GM12878 (cell line): ENCODE results near the gene CD58. TPM values are rescaled to one million over a fixed set of nuclear protein-coding genes. Genes with fewer than 3 reads are reported as not detected.

Source experiments
- ATAC-seq: fragments of 200-7000 bp; cut with Tn5 transposase; 3 replicates; pipeline ENCODE4 v1.9.1; 2020; ENCODE audit warnings: mild to moderate bottlenecking, moderate library complexity
- BruUV-seq: library from RNA; stranded (reverse); fragments of 400-500 nt; replicated peaks from 2 replicates; lab custom pipeline; 2021; lab: Mats Ljungman, UMichigan
- CTCF ChIA-PET: fragments of 300-600 bp; sonication (Branson Sonifier 250); formaldehyde crosslinking; extraction: SDS; loops from one replicate; lab custom pipeline; 2021; ENCODE audit warnings: inconsistent platforms; lab: Yijun Ruan, JAX
- POLR2A ChIA-PET: fragments of 350-600 bp; formaldehyde crosslinking; extraction: SDS; loops from one replicate; lab custom pipeline; 2021; ENCODE audit warnings: inconsistent platforms; lab: Charles Lee
- RAD21 ChIA-PET: fragments of 300-600 bp; sonication (Branson Sonifier 250); formaldehyde crosslinking; loops from one replicate; lab custom pipeline; 2023; ENCODE audit warnings: antibody characterized with exemption; ENCODE audit not compliant: unreplicated experiment; lab: Charles Lee
- SMC1A ChIA-PET: fragments of 300-600 bp; sonication (Branson Sonifier 250); formaldehyde crosslinking; loops from one replicate; lab custom pipeline; 2023; ENCODE audit not compliant: unreplicated experiment, uncharacterized antibody; lab: Charles Lee
- DNase-seq: peaks from one replicate; pipeline ENCODE4 v3.0.0-alpha.2; 2011; ENCODE audit warnings: low read depth, low spot score
- FAIRE-seq: peaks from 3 replicates; lab custom pipeline; 2011; peaks lifted over from hg19 to GRCh38; lab: Jason Lieb, UNC
- H2AFZ ChIP-seq: 2 replicates; pipeline ENCODE4 v1.6.0; 2011; ENCODE audit warnings: low read depth, low read length, control low read depth; ENCODE audit not compliant: control insufficient read depth
- H3K27ac ChIP-seq: 2 replicates; pipeline ENCODE4 v1.5.1; 2011; ENCODE audit warnings: control low read depth; ENCODE audit not compliant: control insufficient read depth, insufficient read depth
- H3K27me3 ChIP-seq, 2 experiments: replicated peaks in 1 of 2; 2 replicates each; pipeline versions ENCODE4 v1.6.0 to v1.6.1; 2011; ENCODE audit warnings: low read length in 1 of 2; ENCODE audit not compliant: control insufficient read depth in 2 of 2, insufficient read depth in 2 of 2
- H3K36me3 ChIP-seq, 2 experiments: 2 replicates each; pipeline ENCODE4 v1.5.1; 2011; ENCODE audit warnings: low read length in 1 of 2; ENCODE audit not compliant: control insufficient read depth in 2 of 2, insufficient read depth in 2 of 2
- H3K4me1 ChIP-seq: 2 replicates; pipeline ENCODE4 v1.6.1; 2011; ENCODE audit warnings: mild to moderate bottlenecking, low read length, moderate library complexity, mixed read lengths; ENCODE audit not compliant: control insufficient read depth, insufficient read depth
- H3K4me2 ChIP-seq: 2 replicates; pipeline ENCODE4 v1.6.0; 2011; ENCODE audit warnings: control low read depth; ENCODE audit not compliant: control insufficient read depth, insufficient read depth
- H3K4me3 ChIP-seq: fragments of 200-600 bp; sonication (generic); 2 replicates; pipeline ENCODE4 v1.5.1; 2016
- H3K79me2 ChIP-seq: 2 replicates; pipeline ENCODE4 v1.6.0; 2011; ENCODE audit warnings: low read length; ENCODE audit not compliant: control insufficient read depth, insufficient read depth
- H3K9ac ChIP-seq: 2 replicates; pipeline ENCODE4 v1.8.0; 2011; ENCODE audit warnings: low read length, control low read depth, mixed read lengths; ENCODE audit not compliant: control insufficient read depth, insufficient read depth
- H3K9me3 ChIP-seq: replicated peaks from 3 replicates; pipeline ENCODE4 v1.5.1; 2011; ENCODE audit warnings: mild to moderate bottlenecking, low read length; ENCODE audit not compliant: control insufficient read depth, insufficient read depth
- H4K20me1 ChIP-seq: 2 replicates; pipeline ENCODE4 v1.6.0; 2011; ENCODE audit not compliant: control insufficient read depth, insufficient read depth
- BACH1 ChIP-seq: fragments of 450-650 bp; IDR thresholded peaks from 2 replicates; pipeline ENCODE4 v1.6.1; 2017; ENCODE audit warnings: mild to moderate bottlenecking, borderline replicate concordance
- BHLHE40 ChIP-seq, 2 experiments: fragments of 450-650 bp in 1 of 2; IDR thresholded peaks; 2 replicates each; pipeline ENCODE4 v1.6.1; 2011 to 2017; ENCODE audit warnings: low read depth in 2 of 2, borderline replicate concordance in 1 of 2, improper control_type of control experiment in 1 of 2, low read length in 1 of 2, mild to moderate bottlenecking in 1 of 2
- ESRRA ChIP-seq: IDR thresholded peaks from 2 replicates; pipeline ENCODE4 v1.6.1; 2012; ENCODE audit warnings: mild to moderate bottlenecking, low read length, improper control_type of control experiment
- FOXM1 ChIP-seq: IDR thresholded peaks from 2 replicates; pipeline ENCODE4 v1.6.1; 2012; ENCODE audit warnings: low read depth, mild to moderate bottlenecking, inconsistent platforms, low read length, moderate library complexity
- IKZF2 ChIP-seq, 2 experiments: fragments of 450-650 bp; IDR thresholded peaks; 2 replicates each; pipeline ENCODE4 v1.6.1; 2017; ENCODE audit warnings: mild to moderate bottlenecking in 2 of 2, moderate library complexity in 2 of 2
- NFXL1 ChIP-seq: fragments of 450-650 bp; IDR thresholded peaks from 2 replicates; pipeline ENCODE4 v1.6.1; 2017; ENCODE audit warnings: antibody characterized with exemption, mild to moderate bottlenecking, borderline replicate concordance
- NR2F1 ChIP-seq: fragments of 450-650 bp; conservative IDR thresholded peaks from 2 replicates; pipeline ENCODE4 v1.6.1; 2017; ENCODE audit warnings: mild to moderate bottlenecking
- POLR2AphosphoS2 ChIP-seq: IDR thresholded peaks from 2 replicates; pipeline ENCODE4 v1.6.1; 2011; ENCODE audit warnings: low read depth, mild to moderate bottlenecking, low read length, improper control_type of control experiment, moderate library complexity
- RUNX3 ChIP-seq: IDR thresholded peaks from 2 replicates; pipeline ENCODE4 v1.6.1; 2012; ENCODE audit warnings: low read length, inconsistent platforms
- SMAD1 ChIP-seq: fragments of 450-650 bp; IDR thresholded peaks from 2 replicates; pipeline ENCODE4 v1.6.1; 2018; ENCODE audit warnings: mild to moderate bottlenecking, low read depth; ENCODE audit not compliant: partially characterized antibody
- YBX1 ChIP-seq: fragments of 450-650 bp; IDR thresholded peaks from 2 replicates; pipeline ENCODE4 v1.6.1; 2016; ENCODE audit warnings: antibody characterized with exemption
- WGBS: methylation state at CpG from one replicate; pipeline ENCODE4 v1.1.6; 2016; ENCODE audit warnings: low lambda C conversion rate; ENCODE audit not compliant: insufficient replicate concordance, insufficient coverage; ENCODE audit errors: missing lambda C conversion rate; 5-methylcytosine and 5-hydroxymethylcytosine counted together
- in situ Hi-C: fragments of 300-500 bp; cut with MboI; formaldehyde crosslinking; loops from 9 replicates; pipeline ENCODE4 v1.14.3; 2018; ENCODE audit warnings: mixed read lengths
- intact Hi-C: fragments of 100-400 bp; cut with micrococcal nuclease; formaldehyde crosslinking; loops from one replicate; pipeline ENCODE4 v1.14.2; 2022; ENCODE audit not compliant: unreplicated experiment
- polyA plus RNA-seq, 11 experiments: library from polyadenylated mRNA; depleted of rRNA in 4 of 11; unstranded in 6 of 11; stranded (reverse) in 5 of 11; fragments of >200 nt; fragmentation: Nextera tagmentation in 4 of 11; fragmentation: Illumina TruSeq in 1 of 11; extraction: Ambion mirVana in 4 of 11; extraction: Trizol in 1 of 11; gene quantifications; 1 replicate in 1 of 11; 2 replicates in 10 of 11; pipeline versions ENCODE4 v1.2.1 to v1.2.3, GENCODE V29; 2011 to 2016; ENCODE audit warnings: inconsistent platforms in 2 of 11, missing spikeins in 2 of 11, low read depth in 1 of 11
- total RNA-seq, 4 experiments: library from RNA; depleted of rRNA in 3 of 4; stranded (reverse); fragments of >200 nt in 3 of 4; fragmentation: Illumina TruSeq in 1 of 4; extraction: Trizol in 1 of 4; gene quantifications; 2 replicates each; pipeline versions ENCODE4 v1.2.1 to v1.2.3, GENCODE V29; 2013 to 2021
- TF ChIP-seq, protein P1 (sequence below): fragments of 450-650 bp; IDR thresholded peaks from 2 replicates; pipeline ENCODE4 v1.6.1; 2017; ENCODE audit warnings: antibody characterized with exemption, mild to moderate bottlenecking, moderate library complexity
- TF ChIP-seq, protein P2 (sequence below): fragments of 450-650 bp; formaldehyde crosslinking; IDR thresholded peaks from 2 replicates; pipeline ENCODE4 v1.4.0; 2022; ENCODE audit warnings: mild to moderate bottlenecking, moderate library complexity
- TF ChIP-seq, protein P3 (sequence below): IDR thresholded peaks from 2 replicates; pipeline ENCODE4 v1.6.1; 2011; ENCODE audit warnings: mild to moderate bottlenecking, low read depth, low read length, moderate library complexity; ENCODE audit not compliant: insufficient replicate concordance

CD58 gene
- total and polyA plus RNA-seq, 10 of the 15 experiments (the other 5 are each of a cell fraction or from before 2014, with no cell fraction given): 70.4 to 252 (median 129) TPM

DNA sequence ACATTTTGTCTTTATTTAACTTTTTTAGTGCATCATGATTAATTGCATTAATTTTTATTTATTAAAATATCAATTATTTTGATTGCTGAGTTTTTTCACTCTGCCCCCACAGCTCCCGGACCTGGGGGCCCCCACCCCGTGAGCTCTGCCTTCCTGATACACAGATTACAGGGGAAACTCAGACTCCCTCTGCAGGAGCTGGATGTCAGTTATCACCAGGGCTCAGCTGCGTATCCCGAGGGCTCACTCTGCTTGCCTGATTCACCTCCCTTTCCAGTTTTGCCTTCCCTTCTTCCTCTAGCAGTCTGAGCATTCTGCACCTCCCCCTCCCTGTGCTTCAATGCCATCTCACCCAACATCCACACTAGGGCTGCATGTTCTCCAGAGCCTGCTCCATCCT lies 99.6 kb downstream of the CD58 start:
- Histone ChIP-seq H3K9ac (no peak overlapping the region), H3K4me1 (no peaks in the 10 kb centered on the region), H3K36me3 (no peaks in the 10 kb centered on the region), H3K4me2 (no peak overlapping the region), H4K20me1 (no peaks in the 10 kb centered on the region), H3K27ac (no peak overlapping the region), H3K4me3 (no peak overlapping the region), H3K9me3 (no peaks in the 10 kb centered on the region), H3K79me2 (no peaks in the 10 kb centered on the region), H2AFZ (no peak overlapping the region), H3K27me3 (no peaks in the 10 kb centered on the region)
- DNase-seq: no peak
- no peak for ATAC-seq
- POLR2A ChIA-PET: interaction anchor here (0.5 kb wide), 1 partner anchor 259 kb away, joined by 3 read pairs; no protein-coding TSS in a partner anchor
- in situ Hi-C loops (no loop called here), intact Hi-C loops (no loop called here)
- RAD21 ChIA-PET: interaction anchor here (1.0 kb wide), 1 partner anchor 332 kb away, joined by 4 read pairs; no protein-coding TSS in a partner anchor
- FAIRE-seq: no peak
- WGBS: 54% methylated on average over 4 of the region's 4 CpGs
- CTCF ChIA-PET: interaction anchor here (3.5 kb wide), 1 partner anchor 14 kb away, joined by 16 read pairs; no protein-coding TSS in a partner anchor
- TF ChIP-seq NR2F1 (no peak), IKZF2 (IDR thresholded peaks at IDR 0.05) (no peak), FOXM1 (no peak), YBX1 (no peak), BACH1 (no peak), BHLHE40 (IDR thresholded peaks at IDR 0.05; ENCODE audit: borderline replicate concordance in 1 of 2, low read depth in 2 of 2, low read length in 1 of 2) (no peak), NFXL1 (no peak), SMAD1 (no peak), POLR2AphosphoS2 (no peak), RUNX3 (no peak), ESRRA (no peak)
- TF ChIP-seq, protein P1, sequence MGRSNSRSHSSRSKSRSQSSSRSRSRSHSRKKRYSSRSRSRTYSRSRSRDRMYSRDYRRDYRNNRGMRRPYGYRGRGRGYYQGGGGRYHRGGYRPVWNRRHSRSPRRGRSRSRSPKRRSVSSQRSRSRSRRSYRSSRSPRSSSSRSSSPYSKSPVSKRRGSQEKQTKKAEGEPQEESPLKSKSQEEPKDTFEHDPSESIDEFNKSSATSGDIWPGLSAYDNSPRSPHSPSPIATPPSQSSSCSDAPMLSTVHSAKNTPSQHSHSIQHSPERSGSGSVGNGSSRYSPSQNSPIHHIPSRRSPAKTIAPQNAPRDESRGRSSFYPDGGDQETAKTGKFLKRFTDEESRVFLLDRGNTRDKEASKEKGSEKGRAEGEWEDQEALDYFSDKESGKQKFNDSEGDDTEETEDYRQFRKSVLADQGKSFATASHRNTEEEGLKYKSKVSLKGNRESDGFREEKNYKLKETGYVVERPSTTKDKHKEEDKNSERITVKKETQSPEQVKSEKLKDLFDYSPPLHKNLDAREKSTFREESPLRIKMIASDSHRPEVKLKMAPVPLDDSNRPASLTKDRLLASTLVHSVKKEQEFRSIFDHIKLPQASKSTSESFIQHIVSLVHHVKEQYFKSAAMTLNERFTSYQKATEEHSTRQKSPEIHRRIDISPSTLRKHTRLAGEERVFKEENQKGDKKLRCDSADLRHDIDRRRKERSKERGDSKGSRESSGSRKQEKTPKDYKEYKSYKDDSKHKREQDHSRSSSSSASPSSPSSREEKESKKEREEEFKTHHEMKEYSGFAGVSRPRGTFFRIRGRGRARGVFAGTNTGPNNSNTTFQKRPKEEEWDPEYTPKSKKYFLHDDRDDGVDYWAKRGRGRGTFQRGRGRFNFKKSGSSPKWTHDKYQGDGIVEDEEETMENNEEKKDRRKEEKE: no peak
- TF ChIP-seq, protein P2, sequence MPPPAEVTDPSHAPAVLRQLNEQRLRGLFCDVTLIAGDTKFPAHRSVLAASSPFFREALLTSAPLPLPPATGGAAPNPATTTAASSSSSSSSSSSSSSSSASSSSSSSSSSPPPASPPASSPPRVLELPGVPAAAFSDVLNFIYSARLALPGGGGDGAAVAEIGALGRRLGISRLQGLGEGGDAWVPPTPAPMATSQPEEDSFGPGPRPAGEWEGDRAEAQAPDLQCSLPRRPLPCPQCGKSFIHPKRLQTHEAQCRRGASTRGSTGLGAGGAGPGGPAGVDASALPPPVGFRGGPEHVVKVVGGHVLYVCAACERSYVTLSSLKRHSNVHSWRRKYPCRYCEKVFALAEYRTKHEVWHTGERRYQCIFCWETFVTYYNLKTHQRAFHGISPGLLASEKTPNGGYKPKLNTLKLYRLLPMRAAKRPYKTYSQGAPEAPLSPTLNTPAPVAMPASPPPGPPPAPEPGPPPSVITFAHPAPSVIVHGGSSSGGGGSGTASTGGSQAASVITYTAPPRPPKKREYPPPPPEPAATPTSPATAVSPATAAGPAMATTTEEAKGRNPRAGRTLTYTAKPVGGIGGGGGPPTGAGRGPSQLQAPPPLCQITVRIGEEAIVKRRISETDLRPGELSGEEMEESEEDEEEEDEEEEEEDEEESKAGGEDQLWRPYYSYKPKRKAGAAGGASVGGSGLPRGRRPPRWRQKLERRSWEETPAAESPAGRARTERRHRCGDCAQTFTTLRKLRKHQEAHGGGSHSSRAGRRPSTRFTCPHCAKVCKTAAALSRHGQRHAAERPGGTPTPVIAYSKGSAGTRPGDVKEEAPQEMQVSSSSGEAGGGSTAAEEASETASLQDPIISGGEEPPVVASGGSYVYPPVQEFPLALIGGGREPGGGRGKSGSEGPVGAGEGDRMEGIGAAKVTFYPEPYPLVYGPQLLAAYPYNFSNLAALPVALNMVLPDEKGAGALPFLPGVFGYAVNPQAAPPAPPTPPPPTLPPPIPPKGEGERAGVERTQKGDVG (CRISPR knock-in tag): no peak
- TF ChIP-seq, protein P3, sequence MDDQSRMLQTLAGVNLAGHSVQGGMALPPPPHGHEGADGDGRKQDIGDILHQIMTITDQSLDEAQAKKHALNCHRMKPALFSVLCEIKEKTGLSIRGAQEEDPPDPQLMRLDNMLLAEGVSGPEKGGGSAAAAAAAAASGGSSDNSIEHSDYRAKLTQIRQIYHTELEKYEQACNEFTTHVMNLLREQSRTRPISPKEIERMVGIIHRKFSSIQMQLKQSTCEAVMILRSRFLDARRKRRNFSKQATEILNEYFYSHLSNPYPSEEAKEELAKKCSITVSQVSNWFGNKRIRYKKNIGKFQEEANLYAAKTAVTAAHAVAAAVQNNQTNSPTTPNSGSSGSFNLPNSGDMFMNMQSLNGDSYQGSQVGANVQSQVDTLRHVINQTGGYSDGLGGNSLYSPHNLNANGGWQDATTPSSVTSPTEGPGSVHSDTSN: no peak
- BruUV-seq: no TSS peak
- SMC1A ChIA-PET: interaction anchor here (1.7 kb wide), 1 partner anchor 11 kb away, joined by 3 read pairs; no protein-coding TSS in a partner anchor
